GM10266 (cell line): Measurements from ENCODE around the gene MEP1A.
"Not testable (repeated sequence)": the region's sequence is repeated elsewhere in the genome, so short reads cannot be mapped to it uniquely, and the experiment has no call there.

Experiments
- DNase-seq: peaks from one replicate; pipeline ENCODE4 v3.0.0; 2012; ENCODE audit errors: extremely low spot score
- CTCF ChIP-seq: IDR thresholded peaks from 2 replicates; pipeline ENCODE4 v1.5.1; 2012; ENCODE audit warnings: mild to moderate bottlenecking, low read depth; ENCODE audit not compliant: control insufficient read depth, insufficient read depth; ENCODE audit errors: missing control alignments

The MEP1A gene

GRCh38 chr6:46751658-46752057 is 41.5 kb upstream of the MEP1A start:
- no peak for TF ChIP-seq CTCF

GRCh38 chr6:46755865-46756264 is 37.3 kb upstream of the MEP1A start:
- no peak for TF ChIP-seq CTCF
- DNase-seq = no peak

More at GRCh38 chr6:46751658-46752057, 41.5 kb upstream of the MEP1A start:
- no peak for DNase-seq

GRCh38 chr6:46756469-46757213 is 36.5 kb upstream of the MEP1A start:
- no peak for TF ChIP-seq CTCF
- DNase-seq = no peak

- no peak for DNase-seq
- TF ChIP-seq CTCF = no peak
Observed at GRCh38 chr6:46757214-46757596, 36.0 kb upstream of the MEP1A start.

- no peak for TF ChIP-seq CTCF
- no peak for DNase-seq
Observed at GRCh38 chr6:46758960-46759753, 34.0 kb upstream of the MEP1A start.

GRCh38 chr6:46760925-46761324 is 32.3 kb upstream of the MEP1A start:
- DNase-seq = no peak
- TF ChIP-seq CTCF = no peak

GRCh38 chr6:46763466-46763865 is 29.7 kb upstream of the MEP1A start:
- TF ChIP-seq CTCF = no peak
- no peak for DNase-seq

- not testable (repeated sequence) for DNase-seq
Observed at GRCh38 chr6:46764280-46764679, 28.9 kb upstream of the MEP1A start.
